Keratinocyte (primary cell): ENCODE results near the gene DTWD2.

ENCODE experiments used
- EZH2 ChIP-seq: IDR thresholded peaks from one replicate; pipeline ENCODE4 v1.6.1; 2012; ENCODE audit warnings: inconsistent platforms, mild to moderate bottlenecking, low read length, moderate library complexity
- TF ChIP-seq, protein P1 (sequence below), 3 experiments: IDR thresholded peaks in 1 of 3; conservative IDR thresholded peaks in 1 of 3; optimal IDR thresholded peaks in 1 of 3; 2 replicates in 2 of 3; 3 replicates in 1 of 3; pipeline versions ENCODE3 to v1.5.1; 2011; ENCODE audit warnings: low read length in 3 of 3, mild to moderate bottlenecking in 3 of 3, moderate library complexity in 2 of 3, control low read depth in 1 of 3, inconsistent platforms in 1 of 3; ENCODE audit not compliant: insufficient read depth in 2 of 3; ENCODE audit errors: extremely low read depth in 1 of 3

DNA sequence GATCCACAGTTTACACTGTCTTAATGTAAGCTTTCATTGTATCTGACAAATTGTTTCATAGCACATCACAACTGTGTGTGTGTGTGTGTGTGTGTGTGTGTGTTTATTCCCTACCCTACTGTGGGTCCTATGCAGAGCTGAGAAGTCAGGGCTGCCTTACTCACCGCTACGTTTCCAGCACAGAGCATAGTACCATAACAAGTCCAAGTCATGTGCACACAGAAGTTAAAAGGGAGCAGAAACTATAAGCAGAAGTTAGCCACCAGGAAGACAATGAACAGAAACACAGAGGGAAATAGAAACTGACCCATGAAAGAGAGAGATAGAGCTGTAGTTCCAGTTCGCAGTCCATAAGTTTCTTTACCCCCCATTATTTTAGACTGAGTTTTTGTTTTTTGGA is 44.3 kb upstream of the DTWD2 start:
- TF ChIP-seq, protein P1, sequence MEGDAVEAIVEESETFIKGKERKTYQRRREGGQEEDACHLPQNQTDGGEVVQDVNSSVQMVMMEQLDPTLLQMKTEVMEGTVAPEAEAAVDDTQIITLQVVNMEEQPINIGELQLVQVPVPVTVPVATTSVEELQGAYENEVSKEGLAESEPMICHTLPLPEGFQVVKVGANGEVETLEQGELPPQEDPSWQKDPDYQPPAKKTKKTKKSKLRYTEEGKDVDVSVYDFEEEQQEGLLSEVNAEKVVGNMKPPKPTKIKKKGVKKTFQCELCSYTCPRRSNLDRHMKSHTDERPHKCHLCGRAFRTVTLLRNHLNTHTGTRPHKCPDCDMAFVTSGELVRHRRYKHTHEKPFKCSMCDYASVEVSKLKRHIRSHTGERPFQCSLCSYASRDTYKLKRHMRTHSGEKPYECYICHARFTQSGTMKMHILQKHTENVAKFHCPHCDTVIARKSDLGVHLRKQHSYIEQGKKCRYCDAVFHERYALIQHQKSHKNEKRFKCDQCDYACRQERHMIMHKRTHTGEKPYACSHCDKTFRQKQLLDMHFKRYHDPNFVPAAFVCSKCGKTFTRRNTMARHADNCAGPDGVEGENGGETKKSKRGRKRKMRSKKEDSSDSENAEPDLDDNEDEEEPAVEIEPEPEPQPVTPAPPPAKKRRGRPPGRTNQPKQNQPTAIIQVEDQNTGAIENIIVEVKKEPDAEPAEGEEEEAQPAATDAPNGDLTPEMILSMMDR (optimal IDR thresholded peaks at IDR 0.05 in 1 of 3, IDR thresholded peaks at IDR 0.05 in 1 of 3, conservative IDR thresholded peaks at IDR 0.05 in 1 of 3; ENCODE audit: extremely low read depth in 1 of 3, insufficient read depth in 2 of 3, low read length in 3 of 3): no peak
- TF ChIP-seq EZH2: no peak
